GM21576 (cell line): Measurements from ENCODE around the gene P3H1.
"Not testable (repeated sequence)": the region's sequence is repeated elsewhere in the genome, so short reads cannot be mapped to it uniquely, and the experiment has no call there.

Experiments
- ATAC-seq: cut with Tn5 transposase; IDR thresholded peaks from one replicate; pipeline ENCODE4 v1.9.1; 2021; ENCODE audit warnings: mild to moderate bottlenecking, moderate library complexity; ENCODE audit not compliant: unreplicated experiment

P3H1 gene

DNA sequence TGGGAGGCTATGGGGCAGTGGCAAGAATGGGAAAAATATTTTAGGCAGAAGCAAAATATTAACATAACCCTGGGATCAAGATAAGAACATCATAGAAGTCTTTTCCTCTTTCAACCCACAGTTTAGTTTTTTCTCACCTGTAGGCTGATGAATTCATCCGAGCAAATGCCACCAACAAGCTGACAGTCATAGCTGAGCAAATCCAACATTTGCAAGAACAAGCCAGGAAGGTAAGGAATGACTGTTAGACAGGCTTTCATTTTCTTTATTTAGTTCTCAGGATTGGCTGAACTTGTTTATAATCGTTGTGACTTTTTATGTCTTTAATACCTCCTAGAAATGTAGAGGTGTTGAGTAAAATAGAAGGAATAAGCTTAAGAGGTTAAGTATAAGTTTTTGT is 6.6 kb upstream of the P3H1 start:
- ATAC-seq: no peak

- no peak for ATAC-seq
Observed at GRCh38 chr1:42769811-42770210, 3.0 kb upstream of the P3H1 start.

DNA sequence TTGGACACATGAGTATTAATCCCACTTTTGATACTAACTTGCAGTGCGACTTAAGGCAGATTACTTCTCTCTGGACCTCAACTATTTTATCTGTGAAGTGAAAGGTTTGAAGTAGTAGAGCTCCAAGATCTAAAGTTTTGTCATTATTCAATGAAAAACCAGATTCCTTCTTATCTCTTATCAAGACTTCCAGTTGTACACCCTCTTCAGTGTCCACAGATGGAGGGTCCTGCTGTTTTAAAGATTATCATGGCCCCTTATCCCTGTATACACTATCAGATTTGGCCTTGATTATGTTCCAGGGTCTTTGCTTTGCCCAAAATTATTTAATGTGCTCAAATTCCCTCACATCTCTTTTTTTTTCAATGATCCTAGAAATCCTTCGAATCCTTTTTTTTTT is 1.3 kb upstream of the P3H1 start:
- no peak for ATAC-seq

- peak; percentile 19 for ATAC-seq
Observed at GRCh38 chr1:42767510-42768000, 727 bp upstream of the P3H1 start.

GRCh38 chr1:42765832-42766740 is 742 bp downstream of the P3H1 start:
- no peak for ATAC-seq

- ATAC-seq: no peak
Observed at GRCh38 chr1:42765269-42765668, 1.6 kb downstream of the P3H1 start.

DNA sequence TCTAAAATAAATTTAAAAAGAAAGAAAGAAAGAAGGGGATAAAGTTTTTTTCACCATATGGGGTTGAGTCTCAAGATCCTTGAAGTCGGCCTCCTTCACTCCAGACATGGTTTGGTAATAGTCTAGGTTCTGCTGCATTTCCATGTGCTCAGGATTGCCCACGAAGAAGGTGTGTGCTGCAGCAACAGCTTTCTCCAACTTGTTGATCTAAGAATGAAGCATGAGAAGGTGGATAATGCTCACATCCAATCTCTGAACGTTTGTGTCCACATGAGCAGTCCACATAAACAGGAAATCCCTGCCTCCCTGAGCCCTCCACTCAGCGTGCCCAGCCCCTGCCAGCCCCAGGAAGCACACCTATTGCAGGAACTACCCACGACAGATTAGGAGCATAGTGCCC is 4.6 kb downstream of the P3H1 start:
- ATAC-seq: no peak

DNA sequence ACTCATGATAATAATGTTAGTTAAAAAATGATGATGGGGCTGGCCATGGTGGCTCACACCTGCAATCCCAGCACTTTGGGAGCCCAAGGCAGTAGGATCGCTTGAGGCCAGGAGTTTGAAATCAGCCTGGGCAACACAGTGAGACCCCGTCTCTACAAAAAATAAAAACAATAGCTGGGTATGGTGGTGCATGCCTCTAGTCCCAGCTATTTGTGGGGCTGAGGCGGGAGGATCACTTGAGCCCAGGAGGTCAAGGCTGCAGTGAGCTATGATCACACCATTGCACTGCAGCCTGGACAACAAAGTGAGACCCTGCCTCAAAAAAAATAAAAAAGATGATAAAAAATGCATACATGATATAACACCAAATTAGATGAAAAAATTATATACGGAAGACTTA is 5.3 kb downstream of the P3H1 start:
- ATAC-seq: no peak

DNA sequence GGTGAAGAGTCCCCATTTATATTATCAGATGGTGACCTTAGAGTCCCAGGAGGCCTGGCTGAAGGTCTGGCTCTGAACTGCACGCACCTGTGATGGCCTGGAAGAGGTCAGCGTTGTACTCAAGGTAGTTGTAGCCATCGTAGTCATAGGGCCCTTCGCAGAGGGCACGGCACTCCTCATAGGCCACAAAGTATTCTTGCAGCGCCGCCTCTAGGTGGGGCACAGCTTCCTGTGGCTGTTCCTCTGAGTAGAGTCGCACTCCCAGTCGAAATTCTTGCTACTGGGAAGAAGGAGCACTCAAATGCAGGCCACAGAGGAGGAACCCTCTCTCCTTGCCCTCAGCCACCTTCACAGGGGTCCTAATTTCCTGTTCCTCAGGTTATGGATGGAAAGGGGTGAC is 7.7 kb downstream of the P3H1 start:
- ATAC-seq: no peak

DNA sequence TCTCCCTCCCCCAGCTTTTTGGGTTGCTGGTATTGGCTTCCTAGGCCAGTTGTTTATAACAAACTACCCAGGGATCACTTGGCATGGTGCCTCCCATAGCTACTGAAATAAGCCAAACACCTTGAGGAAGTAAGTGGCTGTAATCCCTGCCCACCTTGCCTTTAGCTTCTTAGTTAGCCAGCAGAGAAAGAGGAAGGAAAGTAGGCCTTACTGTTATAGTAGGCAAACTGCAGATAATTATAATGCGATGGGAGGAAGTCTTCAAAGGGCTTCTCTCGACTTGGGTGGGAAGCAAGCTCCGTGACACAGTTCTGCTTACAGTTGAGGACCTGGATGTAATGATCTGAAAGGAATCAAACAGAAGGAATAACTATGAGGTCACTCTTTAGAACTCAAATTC is 8.2 kb downstream of the P3H1 start:
- ATAC-seq: no peak

GRCh38 chr1:42757892-42758275 is 8.9 kb downstream of the P3H1 start:
- ATAC-seq: no peak

- no peak for ATAC-seq
Observed at GRCh38 chr1:42756956-42757891, 9.6 kb downstream of the P3H1 start.

GRCh38 chr1:42753070-42753469 is 13.8 kb downstream of the P3H1 start:
- ATAC-seq: no peak

- no peak for ATAC-seq
Observed at GRCh38 chr1:42752284-42752683, 14.5 kb downstream of the P3H1 start.

GRCh38 chr1:42751511-42752070 is 15.2 kb downstream of the P3H1 start:
- ATAC-seq: not testable (repeated sequence)

GRCh38 chr1:42750041-42750440 is 16.8 kb downstream of the P3H1 start:
- ATAC-seq: no peak

DNA sequence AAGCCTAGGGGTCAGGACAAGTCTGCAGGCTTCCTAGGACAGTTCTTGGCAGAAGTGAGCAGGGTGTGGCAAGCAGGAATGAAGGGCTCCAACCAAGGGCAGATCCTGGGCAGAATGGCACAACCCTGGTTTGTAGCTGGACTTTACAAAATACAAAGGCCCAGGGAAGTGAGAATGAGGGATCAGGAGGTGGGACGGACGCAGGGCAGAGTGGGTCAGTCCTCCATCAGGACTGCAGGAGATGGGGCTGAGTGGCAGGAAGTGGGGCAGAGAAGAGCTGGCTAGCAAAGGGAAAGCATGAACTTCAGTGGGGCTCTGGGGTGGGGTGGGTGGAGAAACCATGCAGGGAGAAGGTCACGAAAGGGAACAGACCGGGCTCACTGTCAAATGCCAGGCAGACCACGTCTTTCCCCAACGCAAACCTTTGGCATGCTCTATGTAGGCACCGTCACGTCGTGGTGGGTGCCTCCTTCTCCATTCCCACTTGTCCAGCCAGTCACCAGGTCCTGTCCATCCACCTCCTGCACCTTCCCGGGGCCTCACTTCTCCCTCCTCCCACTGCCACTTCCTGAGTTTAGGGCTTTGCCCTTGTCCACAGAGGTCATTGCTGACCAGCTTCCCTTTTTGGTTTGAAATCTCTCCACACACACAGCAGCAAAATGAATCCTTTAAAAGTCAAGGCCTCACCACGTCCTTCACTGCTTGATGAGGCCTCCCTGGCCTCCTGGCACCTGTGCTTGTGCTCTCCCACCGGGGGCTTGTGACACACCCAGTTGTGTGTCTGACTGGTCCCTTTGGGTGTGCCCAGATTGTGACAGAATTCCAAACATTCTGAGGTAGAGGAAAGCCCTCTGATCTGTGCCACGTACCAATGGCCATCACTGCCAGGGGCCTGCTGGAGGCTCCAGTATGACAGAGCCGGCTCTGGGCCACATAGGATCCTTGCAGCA is 18.1 kb downstream of the P3H1 start:
- ATAC-seq: no peak

GRCh38 chr1:42748021-42748420 is 18.8 kb downstream of the P3H1 start:
- no peak for ATAC-seq

- no peak for ATAC-seq
Observed at GRCh38 chr1:42747125-42747524, 19.7 kb downstream of the P3H1 start.

GRCh38 chr1:42746436-42747105 is 20.3 kb downstream of the P3H1 start:
- no peak for ATAC-seq
